Stimulated activated CD4-positive, alpha-beta T cell treated with anti-CD3 and anti-CD28 coated beads, Interleukin-1b, Interleukin-23, amount 100 ng/mL, for 24 hours (primary cell): ENCODE results near the gene TXN2.
A peak's percentile ranks its signal among the peaks of the same experiment; 100 is the strongest.
"Not testable (repeated sequence)": the region's sequence is repeated elsewhere in the genome, so short reads cannot be mapped to it uniquely, and the experiment has no call there.

Experiments used
- DNase-seq, 4 experiments: peaks; one replicate each; pipeline ENCODE4 v3.0.0-alpha.2; 2020; ENCODE audit warnings: low read depth in 4 of 4, low spot score in 1 of 4

TXN2 gene

DNA sequence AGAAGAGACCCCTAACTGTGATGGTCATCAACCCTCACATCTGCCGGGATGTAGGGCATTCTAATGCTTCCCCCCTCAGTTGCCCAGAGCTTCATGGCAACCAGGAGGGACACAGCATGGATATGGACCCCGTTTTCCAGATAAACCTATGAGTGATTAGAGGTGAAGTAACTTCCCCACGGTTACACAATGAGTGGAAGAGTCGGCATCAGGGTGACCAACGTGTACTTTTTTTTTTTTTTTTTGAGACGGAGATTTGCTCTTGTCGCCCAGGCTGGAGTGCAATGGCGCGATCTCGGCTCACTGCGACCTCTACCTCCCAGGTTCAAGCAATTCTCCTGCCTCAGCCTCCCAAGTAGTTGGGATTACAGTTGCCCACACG is 25.0 kb downstream of the TXN2 start:
- DNase-seq: no peak

GRCh38 chr22:36455571-36456463 is 25.6 kb downstream of the TXN2 start:
- no peak for DNase-seq

GRCh38 chr22:36454916-36455570 is 26.4 kb downstream of the TXN2 start:
- peak; percentile 80 to 98 (median 93) for DNase-seq

DNA sequence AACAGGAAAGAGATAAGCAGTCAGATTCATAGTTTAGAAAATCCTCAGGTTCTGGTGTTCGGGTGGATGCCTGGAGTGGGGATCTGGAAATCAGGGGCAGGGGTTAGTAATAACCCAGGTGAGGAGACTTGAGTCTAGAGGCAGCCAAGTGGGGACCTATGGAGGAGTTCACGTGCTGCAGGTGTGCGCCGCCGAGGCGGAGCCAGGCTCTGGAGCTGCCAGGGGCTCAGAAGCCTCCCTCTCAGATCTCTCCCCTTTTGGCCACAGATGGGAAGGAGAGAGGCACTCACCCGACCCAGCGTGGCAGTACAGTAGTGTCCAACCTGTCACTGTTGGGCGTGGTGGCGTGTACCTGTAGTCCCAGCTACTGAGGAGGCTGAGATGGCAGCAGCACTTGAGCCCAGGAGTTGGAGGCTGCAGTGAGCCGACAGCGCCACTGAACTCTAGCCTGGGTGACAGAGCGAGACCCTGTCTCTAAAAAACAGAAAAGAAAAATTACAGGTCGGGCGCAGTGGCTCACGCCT is 27.5 kb downstream of the TXN2 start:
- DNase-seq: no peak

DNA sequence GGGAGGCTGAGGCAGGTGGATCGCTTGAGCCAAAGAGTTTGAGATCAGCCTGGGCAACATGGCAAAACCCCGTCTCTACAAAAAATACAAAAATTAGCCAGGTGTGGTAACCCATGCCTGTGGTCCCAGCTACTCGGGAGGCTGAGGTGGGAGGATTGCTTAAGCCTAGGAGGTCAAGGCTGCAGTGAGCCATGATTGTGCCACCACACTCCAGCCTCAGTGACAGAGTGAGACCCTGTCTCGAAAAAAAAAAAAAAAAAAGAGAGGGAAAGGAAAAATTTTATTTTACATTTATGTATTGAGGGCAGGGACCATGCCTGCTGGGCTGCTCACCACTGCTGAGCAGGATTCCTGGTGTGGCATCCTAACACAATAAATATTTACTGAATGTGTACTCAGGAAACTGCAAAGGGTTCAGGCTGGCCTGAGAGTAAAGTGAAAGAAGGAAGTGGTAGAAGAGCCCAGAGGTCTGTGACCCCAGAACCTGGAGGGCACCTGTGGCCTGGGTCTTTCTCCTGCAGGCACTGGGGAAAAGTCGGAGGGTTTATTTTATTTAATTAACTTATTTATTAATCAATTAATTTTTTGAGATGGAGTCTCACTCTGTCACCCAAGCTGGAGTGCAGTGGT is 28.3 kb downstream of the TXN2 start:
- DNase-seq: not testable (repeated sequence)

DNA sequence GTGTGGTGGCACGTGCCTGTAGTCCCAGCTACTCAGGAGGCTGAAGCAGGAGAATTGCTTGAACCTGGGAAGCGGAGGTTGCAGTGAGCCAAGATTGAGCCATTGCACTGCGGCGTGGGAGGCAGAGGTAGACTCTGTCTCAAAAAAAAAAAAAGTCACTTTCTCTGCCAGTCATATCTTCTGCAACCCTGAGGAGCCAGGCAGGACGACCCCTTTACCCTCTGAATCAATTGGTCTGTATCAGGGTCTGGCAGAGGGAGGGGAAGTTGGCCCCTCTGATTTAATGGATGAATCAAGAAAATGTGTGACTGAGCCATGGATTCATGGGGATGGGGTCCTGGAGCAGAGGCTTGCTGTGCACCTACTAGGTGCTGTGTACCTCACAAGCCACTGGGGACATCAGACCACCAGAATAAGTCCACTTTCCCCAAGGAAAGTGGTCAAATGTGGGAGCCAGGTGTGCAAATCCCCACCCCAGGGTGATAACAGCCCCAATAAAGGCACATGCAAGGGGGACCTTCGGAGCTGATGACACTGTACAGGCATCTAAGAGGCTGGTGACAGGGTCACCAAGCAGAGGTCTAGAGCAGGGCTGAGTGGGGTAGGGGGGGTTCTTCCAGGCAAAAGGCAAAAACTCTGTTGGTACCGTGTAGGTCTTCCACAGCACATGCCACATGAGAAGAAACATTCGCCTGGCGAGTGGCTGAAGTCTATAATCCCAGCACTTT is 29.0 kb downstream of the TXN2 start:
- DNase-seq: no peak

DNA sequence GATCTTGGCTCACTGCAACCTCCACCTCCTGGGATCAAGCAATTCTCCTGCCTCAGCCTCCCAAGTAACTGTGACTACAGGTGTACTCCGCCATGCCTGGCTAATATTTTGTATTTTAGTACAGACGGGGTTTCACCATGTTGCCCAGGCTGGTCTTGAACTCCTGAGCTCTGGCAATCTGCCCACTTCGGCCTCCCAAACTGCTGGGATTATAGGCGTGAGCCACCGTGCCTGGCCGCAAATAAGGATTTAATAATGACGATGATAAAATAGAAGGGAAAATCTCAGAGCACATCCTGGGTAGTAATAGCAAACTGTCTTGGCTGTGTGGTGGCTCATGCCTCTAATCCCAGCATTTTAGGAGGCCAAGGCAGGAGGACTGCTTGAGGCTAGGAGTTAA is 30.5 kb downstream of the TXN2 start:
- not testable (repeated sequence) for DNase-seq

DNA sequence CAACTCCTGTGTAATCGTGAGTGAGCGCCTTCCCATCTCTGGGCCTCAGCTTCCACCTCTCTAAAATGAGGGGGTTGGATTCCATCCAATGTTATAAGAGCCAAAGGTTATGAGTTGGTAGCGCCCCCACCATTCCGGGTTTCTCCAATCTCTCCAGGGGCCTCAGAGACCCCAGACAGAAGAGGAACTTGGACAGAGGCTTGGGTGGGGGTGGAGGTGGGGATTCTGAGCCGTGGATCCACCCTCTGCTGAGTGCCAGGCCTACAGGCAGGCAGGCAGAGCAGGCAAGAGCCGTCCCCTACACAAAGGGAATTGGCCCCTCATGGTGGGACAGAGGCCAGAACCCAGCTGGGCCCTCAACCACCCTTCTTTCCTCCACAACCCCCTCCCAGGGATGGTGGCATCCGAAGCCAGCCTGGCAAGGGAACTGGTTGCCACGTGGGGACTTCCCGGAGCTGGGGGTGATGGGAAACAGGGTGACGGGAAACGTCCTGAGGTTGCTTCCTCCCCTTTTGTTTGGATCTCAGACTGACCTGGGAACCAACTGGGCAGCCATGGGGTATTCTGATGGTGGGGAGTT is 31.8 kb downstream of the TXN2 start:
- DNase-seq: no peak

DNA sequence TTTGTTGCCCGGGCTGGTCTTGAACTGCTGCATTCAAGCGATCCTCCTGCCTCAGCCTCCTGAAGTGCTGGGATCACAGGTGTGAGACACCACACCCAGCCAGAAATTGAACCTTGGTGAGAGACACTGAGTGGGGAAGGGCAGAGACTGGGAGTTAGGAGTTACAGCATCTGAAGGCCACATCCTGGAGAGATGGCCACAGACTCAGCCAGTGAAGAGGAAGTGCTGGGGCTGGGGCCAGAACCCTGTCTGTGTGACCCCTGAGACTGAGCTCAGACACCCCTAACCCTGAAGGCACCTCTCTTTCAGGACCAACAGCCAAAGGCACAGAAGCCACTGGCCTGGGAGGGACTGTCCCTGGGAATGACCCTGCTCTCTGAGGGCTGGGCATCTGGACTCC is 33.8 kb downstream of the TXN2 start:
- DNase-seq: no peak

DNA sequence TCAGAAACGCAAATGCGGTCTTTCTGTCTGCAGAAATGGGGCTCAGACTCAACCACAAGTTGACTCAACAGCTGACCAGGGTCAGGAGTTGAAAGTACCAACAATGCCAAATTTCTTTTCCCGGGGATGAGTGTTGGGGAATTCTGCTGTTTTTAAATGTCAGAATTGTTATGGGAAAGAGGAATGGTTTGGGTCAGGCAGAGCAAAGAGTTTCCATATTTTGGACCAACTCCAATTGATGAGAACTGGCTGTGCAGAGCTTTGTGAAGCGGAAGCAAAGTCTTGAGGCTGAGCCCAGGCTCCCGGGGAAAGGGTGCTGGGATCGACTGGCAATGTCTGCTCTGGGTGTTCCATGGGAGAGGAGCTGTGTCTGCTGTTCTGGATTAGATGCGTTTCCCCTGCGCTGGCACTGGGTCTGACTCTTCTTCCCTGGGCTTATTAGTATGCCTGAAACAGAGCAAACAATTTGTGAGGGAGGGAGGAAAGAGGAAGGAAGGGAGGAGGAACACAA is 36.2 kb downstream of the TXN2 start:
- no peak for DNase-seq

DNA sequence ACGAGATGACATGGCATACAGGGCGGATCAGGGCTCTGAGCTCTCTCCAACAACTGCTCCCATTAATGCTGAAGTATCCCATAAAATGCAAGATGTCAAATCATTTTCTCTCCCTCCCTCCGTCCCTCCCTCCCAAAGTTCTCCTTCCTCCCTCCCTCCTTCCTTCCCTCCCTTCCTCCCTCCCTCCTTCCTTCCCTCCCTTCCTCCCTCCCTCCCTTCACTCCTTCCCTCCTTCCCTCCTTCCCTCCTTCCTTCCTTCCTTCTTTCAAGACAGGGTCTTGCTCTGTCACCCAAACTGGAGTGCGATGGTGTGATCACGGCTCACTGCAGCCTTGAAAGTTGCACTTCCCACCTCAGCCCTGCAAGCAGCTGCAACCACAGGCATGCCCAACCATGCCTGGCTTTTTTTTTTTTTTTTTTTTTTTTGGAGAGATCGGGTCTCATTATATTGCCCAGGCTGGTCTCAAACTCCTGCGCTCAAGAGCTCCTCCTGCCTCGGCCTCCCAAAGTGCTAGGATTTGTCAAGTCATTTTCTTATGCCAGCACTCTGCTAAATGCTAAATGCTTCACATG is 38.2 kb downstream of the TXN2 start:
- DNase-seq: no peak

DNA sequence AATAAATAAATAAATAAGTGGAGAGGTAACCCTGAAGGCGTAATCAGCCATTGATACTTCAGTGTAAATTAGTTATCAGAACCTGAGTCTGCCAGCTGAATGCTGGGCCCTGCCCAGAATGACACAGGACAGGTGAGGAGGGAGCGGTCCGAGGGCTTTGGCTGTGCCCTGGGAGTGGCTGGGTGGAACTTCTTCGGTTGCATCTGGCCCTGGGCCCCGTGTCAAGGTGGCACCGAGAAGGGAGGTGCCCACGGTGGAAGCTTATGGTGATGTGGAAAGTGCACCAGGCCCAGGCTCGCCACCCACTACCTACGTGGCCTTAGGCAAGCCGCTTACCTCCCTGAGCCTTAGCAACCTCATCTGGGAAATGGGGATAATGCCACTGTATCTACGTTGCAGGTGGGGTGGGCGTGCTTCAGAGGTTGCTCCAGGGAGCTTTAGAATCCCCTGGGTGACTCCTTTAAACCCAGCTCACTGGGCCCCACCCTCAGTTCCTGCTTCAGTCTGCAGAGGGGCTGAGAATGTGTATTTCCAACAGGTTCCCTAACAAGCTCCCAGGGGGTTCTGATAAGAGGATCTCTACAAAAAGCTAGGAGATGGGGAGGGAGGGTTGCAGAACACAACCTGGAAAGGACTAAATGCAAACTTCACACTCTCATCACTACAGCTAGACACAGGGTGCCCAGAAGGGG is 38.8 kb downstream of the TXN2 start:
- DNase-seq: no peak

- no peak for DNase-seq
These were observed 40.9 kb downstream of the TXN2 start for GRCh38 chr22:36440429-36441002.

DNA sequence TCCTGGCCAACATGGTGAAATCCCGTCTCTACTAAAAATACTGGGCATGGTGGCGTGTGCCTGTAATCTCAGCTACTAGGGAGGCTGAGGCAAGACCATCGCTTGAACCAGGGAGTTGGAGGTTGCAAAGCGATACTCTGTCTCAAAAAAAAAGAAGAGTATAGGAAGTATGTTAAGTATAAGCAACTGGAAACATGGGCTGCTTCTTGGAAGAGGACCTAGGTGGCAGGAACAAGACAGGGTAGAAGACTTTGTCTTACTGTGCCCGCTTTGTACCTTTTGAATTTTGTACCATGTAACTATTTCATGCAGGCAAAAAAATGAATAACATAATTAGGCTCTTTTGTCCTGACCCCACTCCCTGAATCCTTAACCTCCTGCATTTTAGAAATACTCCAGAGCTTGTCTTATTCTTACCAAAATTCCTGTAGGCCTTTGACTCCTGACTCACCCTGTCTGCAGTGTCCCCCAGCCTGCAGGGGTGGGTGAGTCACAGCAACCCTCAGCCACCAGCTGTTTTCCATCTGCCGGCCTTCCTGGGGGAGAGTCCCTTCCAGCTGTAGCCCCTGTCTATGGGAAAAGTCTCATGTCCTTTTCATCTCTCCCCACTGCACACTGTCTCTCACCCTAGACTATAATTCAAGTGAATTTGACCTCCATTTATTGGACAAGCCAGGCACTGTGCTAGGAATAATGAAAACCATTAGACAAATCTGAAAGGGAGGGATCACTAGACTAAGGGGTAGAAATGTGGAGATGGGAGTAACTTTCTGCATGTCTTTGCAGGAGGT is 41.8 kb downstream of the TXN2 start:
- DNase-seq: no peak

DNA sequence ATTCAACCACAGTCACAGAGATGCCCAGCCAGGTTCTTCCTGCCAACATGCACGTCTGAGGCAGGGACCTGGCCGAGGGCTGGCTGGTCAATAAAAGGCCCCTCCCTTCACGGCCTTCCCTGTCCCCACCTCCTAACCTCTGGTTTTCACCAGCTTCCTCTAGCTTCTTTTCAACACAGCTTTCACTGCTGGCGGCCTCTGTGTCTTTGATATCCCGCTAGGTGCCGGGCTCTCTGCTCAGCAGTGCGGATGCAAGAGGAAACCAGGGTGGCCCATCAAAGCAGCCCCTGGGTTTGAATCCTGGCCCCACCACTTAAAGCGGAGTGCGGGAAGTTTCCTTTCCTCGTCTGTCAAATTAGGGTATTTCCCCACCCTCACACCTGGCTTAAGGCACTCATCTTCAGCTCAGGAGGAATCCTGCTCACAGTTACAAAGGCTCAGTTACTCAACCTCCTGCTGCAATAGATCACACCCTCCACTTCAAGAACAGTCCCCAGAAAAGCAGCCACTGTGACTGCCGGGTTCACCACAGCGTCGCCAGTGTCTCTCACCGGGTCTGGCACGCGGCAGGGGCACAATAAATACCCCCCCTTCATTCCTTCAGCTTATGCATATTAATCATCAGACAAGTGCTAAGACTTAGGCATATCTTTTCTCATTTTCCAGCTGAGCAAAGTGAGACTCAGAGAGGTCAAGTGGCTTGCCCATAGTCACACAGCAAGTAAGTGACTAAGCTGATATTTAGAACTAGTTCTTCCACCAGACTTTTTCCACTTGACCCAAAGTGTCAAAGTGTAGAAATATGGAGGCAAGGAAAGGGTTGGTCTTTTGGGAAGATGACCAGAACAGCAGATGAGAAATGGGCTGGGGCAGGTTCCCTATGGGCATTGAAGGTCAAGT is 45.7 kb downstream of the TXN2 start:
- DNase-seq: peak in 2 of 4 experiments; percentile 36 to 52

GRCh38 chr22:36433318-36434231 is 47.9 kb downstream of the TXN2 start:
- no peak for DNase-seq
